NCI-H1105 treated with DMSO at 0.1 percent for 48 hours (cell line): ENCODE results near the gene RNPEP.
A peak's percentile ranks its signal among the peaks of the same experiment; 100 is the strongest.
"Not testable (repeated sequence)": the region's sequence is repeated elsewhere in the genome, so short reads cannot be mapped to it uniquely, and the experiment has no call there.

Source experiments
- DNase-seq: peaks from one replicate; lab custom pipeline; 2025; lab: John Stamatoyannopoulos, UW

Gene RNPEP

GRCh38 chr1:202010180-202011015 is 27.9 kb downstream of the RNPEP start, which contains the start of gene ELF3:
Gene ELF3 (plus strand): TSS chr1:202010587. CDS start chr1:202011137, 550 bp downstream.
- peak; percentile 14 for DNase-seq

DNA sequence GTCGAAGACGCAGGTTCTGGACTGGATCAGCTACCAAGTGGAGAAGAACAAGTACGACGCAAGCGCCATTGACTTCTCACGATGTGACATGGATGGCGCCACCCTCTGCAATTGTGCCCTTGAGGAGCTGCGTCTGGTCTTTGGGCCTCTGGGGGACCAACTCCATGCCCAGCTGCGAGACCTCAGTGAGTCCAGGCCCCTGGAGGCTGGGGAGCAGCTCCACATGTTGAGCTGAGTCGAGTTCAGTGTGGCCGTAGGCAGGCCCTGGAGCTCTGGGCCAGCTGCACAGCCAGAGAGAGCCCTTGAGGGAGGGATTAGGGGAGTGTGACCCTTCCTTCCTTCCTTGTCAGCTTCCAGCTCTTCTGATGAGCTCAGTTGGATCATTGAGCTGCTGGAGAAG is 29.5 kb downstream of the RNPEP start:
- DNase-seq: no peak

GRCh38 chr1:202012544-202013478 is 30.4 kb downstream of the RNPEP start:
- no peak for DNase-seq

GRCh38 chr1:202013603-202014002 is 31.2 kb downstream of the RNPEP start:
- DNase-seq: no peak

- no peak for DNase-seq
Observed at GRCh38 chr1:202014060-202014459, 31.6 kb downstream of the RNPEP start.

GRCh38 chr1:202014915-202015661 is 32.6 kb downstream of the RNPEP start:
- no peak for DNase-seq

DNA sequence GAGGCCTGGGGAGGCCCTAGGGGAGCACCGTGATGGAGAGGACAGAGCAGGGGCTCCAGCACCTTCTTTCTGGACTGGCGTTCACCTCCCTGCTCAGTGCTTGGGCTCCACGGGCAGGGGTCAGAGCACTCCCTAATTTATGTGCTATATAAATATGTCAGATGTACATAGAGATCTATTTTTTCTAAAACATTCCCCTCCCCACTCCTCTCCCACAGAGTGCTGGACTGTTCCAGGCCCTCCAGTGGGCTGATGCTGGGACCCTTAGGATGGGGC is 33.2 kb downstream of the RNPEP start:
- DNase-seq: no peak

- no peak for DNase-seq
Observed at GRCh38 chr1:202016022-202016810, 33.8 kb downstream of the RNPEP start.

DNA sequence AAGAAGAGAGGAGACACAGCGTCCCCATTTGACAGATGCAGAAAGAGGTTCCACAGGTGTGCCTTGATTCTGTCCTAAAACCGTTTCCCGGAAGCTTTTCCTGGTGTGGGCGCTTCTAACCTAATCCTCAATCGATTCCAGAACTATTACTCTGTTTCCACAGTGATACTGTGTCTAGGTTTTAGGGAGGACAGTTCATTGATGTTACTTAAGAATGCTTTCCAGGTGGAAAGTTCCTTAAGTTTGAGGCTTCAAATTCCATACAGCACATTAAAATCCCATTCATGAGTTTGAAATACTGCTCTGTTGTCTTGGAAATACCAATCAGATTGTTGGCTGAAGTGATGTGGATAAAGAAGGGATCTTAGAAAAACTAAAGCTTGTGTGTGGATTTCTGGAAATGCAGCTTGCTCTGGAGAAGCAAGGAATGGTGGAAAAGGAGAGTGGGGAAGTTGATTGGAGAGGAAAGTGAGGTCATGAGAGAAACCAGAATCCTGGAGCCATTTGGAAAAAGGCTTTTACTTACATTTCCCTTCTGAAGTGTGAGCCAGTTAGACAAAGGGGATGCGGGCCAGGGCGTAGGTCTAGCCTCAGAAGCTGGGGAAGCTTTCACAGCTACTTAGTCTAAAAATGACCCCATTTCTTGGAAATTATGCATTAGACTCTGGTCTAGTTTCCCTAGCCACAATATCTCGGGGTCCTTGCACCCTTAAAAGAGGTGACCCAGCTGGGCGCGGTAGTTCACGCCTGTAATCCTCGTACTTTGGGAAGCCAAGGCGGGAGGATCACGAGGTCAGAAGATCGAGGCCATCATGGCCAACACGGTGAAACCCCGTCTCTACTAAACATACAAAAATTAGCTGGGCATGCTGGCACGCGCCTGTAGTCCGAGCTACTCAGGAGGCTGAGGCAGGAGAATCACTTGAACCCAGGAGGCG is 34.6 kb downstream of the RNPEP start:
- DNase-seq: no peak

DNA sequence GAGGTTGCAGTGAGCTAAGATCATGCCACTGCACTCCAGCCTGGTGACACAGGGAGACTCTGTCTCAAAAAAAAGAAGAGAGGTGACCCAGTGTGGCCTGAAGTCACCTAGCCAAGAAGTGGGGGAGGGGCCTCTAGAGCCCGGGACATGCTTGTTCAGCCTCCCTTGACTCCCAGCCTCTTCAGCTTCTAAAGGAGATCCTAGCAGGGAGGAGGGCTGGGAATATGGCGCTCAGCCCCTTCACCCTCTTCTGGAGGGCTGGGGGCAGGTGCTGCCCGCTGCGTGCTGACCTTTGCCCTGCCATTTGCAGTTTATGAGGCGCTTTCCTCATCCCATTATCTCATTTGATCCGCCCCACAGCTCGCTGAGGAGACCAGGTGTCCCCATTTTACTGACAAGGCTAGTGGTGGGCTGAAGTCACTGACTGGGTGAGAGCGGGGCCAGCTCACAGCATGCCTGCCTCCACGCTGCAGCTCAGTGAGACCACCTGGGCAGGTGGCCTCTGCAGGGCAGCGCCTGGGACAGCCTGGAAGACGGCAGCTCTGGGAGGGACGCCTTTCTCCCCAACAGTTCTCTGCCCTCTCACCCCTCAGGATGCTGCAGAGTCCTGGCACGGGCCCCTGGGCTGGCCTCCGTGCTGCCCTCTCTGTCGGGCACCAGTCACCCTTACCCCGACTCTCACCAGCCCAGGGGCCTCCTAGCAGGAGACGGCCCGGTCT is 35.5 kb downstream of the RNPEP start:
- DNase-seq: no peak

DNA sequence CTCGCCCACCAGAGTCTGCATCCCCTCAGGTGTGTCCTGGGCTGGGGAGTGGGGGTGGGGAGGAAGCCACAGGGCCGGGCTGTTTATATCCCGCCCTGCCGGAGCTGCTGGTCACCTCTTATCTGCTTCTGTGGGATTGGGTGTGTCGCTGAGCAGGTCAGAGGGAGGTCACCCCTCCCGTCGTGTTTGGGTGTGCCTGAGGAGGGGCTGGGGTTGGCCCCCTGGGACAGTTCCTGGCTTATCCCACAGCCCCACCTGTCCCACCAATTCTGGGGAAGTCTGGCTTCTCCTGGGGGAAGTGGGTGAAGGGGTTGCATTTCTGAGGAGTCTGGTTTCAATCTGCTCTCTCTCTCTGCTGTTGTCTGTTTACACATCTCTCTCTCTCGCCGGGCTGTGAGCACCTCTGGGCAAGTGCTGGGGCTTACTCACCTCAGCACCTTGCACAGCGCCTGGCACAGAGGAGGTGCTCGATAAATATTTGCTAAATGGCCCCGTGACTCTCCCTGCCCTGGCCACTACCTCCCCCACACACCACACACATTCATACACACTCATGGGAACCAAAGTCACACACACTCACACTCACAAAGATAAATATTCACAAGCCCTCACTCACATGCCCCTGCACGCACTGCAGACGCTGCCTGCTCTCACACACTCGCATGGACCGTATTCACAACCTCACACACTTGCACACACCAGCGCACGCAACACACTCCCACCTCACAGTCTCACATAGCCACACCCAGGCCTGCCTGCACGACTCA is 36.2 kb downstream of the RNPEP start:
- no peak for DNase-seq

- DNase-seq: not testable (repeated sequence)
Observed at GRCh38 chr1:202019235-202019558, 36.7 kb downstream of the RNPEP start.

DNA sequence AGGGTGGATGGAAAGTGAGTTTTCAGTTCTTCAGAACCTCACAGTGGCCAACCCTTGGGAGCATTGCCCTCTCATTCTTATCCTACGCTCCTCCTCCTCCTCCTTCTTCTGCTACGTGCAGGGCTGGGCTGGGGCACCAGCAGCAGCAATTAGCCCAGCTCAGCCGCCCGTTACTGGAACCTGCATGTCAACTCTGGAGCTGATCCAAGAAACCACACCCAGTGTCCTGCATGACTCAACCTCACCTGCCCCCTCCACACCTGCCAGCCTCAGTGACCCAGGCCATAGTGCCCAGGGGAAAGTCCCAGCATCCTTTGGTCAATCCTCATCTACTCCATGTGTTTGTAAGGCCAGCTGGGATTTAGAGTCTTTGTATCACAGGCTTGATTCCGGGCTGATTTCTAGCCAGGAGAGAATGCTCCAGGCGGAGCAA is 40.6 kb downstream of the RNPEP start:
- DNase-seq: peak; percentile 69

- DNase-seq: peak; percentile 69
Observed at GRCh38 chr1:202029171-202029665, 46.8 kb downstream of the RNPEP start.

- no peak for DNase-seq
Observed at GRCh38 chr1:202029727-202030126, 47.3 kb downstream of the RNPEP start.

GRCh38 chr1:202031796-202032195 is 49.3 kb downstream of the RNPEP start:
- DNase-seq: no peak

GRCh38 chr1:202034149-202034682 is 51.8 kb downstream of the RNPEP start:
- no peak for DNase-seq

DNA sequence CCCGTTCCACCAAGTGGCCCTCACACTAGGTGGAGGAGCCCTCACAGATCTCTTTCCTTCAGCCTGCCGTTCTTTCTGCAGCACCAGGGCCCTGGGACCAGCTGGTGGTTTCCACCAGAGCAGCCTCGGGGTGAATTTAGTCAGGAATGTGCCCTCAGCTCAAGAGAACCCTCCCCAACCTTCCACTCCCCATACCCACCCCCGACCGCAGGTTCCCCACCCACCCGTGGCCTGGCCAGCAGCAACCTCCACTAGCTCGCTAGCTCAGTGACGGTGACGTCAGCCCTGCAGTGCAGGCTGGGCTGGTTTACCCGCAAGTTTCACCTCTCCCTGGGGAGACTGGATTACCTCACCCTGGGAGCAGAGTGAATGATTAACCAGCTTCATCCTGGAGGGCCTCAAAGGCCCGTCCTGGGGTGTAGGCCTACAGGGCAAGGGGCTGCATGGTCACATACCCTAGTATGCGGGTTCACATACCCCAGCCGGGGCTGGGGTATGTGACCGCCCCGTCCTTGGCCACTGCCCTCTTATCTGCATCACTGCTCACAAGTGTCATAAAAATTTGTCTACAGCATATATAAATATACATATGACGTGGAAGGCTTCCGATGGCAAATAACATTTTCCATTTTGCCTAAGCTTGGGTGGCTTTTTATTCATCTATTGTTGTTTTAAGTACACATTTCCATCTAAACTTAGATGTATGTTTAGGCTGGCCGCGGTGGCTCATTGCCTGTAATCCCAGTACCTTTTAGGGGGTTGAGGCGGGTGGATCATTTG is 52.4 kb downstream of the RNPEP start:
- no peak for DNase-seq
